Measurements from ENCODE around the gene BRD4. TPM values are rescaled to one million over a fixed set of nuclear protein-coding genes. Genes with fewer than 3 reads are reported as not detected.

Gene BRD4
- total RNA-seq, 4 donors from 2014 or later = 39.5 to 87.9 (median 61.2) TPM

- no peaks in the 10 kb centered on the region for H3K9me3 ChIP-seq
- H3K36me3 ChIP-seq = peaks cover 0 to 60% (median 34%) of the 10 kb centered on the region in 4 donors
- TF ChIP-seq POLR2A (IDR thresholded peaks at IDR 0.05) (no peak), CTCF (IDR thresholded peaks at IDR 0.05) (no peak), POLR2AphosphoS5 (IDR thresholded peaks at IDR 0.05) (no peak), EP300 (IDR thresholded peaks at IDR 0.05; ENCODE audit: low read depth) (no peak)
- H3K4me3 ChIP-seq = no peak overlapping the region
- intact Hi-C loops (cut with DNase I; ENCODE audit: low total_unique reads) = loop anchor here (10.0 kb wide), 1 partner anchor 81 kb away; no protein-coding TSS in a partner anchor
- DNase-seq = no peak
- H3K27ac ChIP-seq = no peak overlapping the region
- 95% methylated on average over 21 of the region's 22 CpGs; no CpG with 5 or more reads in 1 of the 2 donors for WGBS, 2 donors (ENCODE audit: low coverage in 1 of 2)
- no peaks in the 10 kb centered on the region for H3K27me3 ChIP-seq
- peaks cover 9 to 26% (median 18%) of the 10 kb centered on the region in 4 donors for H3K4me1 ChIP-seq
- in situ Hi-C loops (cut with MboI; ENCODE audit: low pct_ligation_motif_present in 1 of 4, low pct_unique_long_range_greater_than_20kb in 1 of 4, low sequenced_read_pairs in 3 of 4) = loop anchor here in 1 of 4 donors (25.0 kb wide), 1 partner anchor 182 kb away; the partner anchor contains the start of gene WIZ
Measured at GRCh38 chr19:15255359-15255990, 76.9 kb downstream of the BRD4 start.

DNA sequence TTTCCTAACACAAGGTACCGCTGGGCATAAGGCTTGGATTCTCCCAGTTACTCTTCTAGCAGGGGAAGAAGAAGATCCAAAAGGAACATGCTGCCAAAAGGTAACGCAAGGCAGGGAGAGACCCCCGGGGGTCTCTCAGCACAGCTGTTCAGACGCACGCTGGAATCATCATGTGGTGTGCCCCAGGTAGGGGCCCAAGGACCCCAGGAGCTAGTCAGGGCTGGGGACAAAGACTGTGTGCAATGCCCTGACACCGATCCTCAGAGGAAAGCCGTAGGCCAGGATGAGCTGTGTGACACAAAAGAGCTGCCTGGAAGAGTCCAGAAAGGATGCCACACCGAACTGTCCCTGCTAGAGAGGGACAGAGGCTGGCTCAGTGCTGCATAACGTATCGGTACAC, 77.8 kb downstream of the BRD4 start:
- Histone ChIP-seq H3K4me1 (peaks cover 18 to 36% (median 27%) of the 10 kb centered on the region in 4 donors), H3K27me3 (no peaks in the 10 kb centered on the region), H3K9me3 (no peaks in the 10 kb centered on the region), H3K4me3 (no peak overlapping the region), H3K27ac (no peak overlapping the region), H3K36me3 (peaks cover 0 to 56% (median 34%) of the 10 kb centered on the region in 4 donors)
- no peak for TF ChIP-seq POLR2A (IDR thresholded peaks at IDR 0.05)
- no peak for TF ChIP-seq EP300 (IDR thresholded peaks at IDR 0.05; ENCODE audit: low read depth)
- TF ChIP-seq POLR2AphosphoS5 (IDR thresholded peaks at IDR 0.05) = no peak
- no peak for TF ChIP-seq CTCF (IDR thresholded peaks at IDR 0.05)
- intact Hi-C loops (cut with DNase I; ENCODE audit: low total_unique reads) = loop anchor here (5.0 to 10.0 kb wide), 2 partner anchors 80 to 303 kb away; no protein-coding TSS in a partner anchor
- WGBS, 2 donors (ENCODE audit: low coverage in 1 of 2) = 91% methylated on average over 10 of the region's 10 CpGs; no CpG with 5 or more reads in 1 of the 2 donors
- in situ Hi-C loops (cut with MboI; ENCODE audit: low pct_ligation_motif_present in 1 of 4, low pct_unique_long_range_greater_than_20kb in 1 of 4, low sequenced_read_pairs in 3 of 4) = loop anchor here in 1 of 4 donors (25.0 kb wide), 1 partner anchor 183 kb away; the partner anchor contains the start of gene WIZ
- no peak for DNase-seq

DNA sequence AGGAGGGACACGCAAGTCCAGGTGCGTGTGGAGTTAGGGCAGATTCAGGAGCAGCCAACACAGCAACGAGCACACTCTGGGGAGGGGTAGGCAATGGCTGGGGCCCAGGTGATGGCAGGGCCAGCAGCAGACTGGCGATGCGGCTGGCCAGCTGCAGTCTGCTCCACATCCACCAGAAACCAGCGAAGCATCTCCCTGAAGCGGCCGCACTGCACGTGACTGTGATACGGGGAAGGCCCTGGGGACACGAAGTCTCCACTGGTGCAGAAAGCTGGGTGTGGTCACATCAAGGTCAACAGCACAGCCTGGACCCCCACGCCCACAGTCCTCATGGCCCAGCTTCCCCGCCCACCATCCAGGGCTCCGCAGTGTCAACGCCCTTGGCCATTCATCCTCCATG, 78.8 kb downstream of the BRD4 start:
- peak overlapping the region in 1 of 4 donors; percentile 90 for H3K27ac ChIP-seq
- 86% methylated on average over 12 of the region's 15 CpGs; no CpG with 5 or more reads in 1 of the 2 donors for WGBS, 2 donors (ENCODE audit: low coverage in 1 of 2)
- DNase-seq = no peak
- no peaks in the 10 kb centered on the region for H3K27me3 ChIP-seq
- peaks cover 27 to 46% (median 37%) of the 10 kb centered on the region in 4 donors for H3K4me1 ChIP-seq
- TF ChIP-seq POLR2A (IDR thresholded peaks at IDR 0.05) = no peak
- no peak for TF ChIP-seq CTCF (IDR thresholded peaks at IDR 0.05)
- no peak for TF ChIP-seq EP300 (IDR thresholded peaks at IDR 0.05; ENCODE audit: low read depth)
- TF ChIP-seq POLR2AphosphoS5 (IDR thresholded peaks at IDR 0.05) = no peak
- in situ Hi-C loops (cut with MboI; ENCODE audit: low pct_ligation_motif_present in 1 of 4, low pct_unique_long_range_greater_than_20kb in 1 of 4, low sequenced_read_pairs in 3 of 4) = loop anchor here in 1 of 4 donors (25.0 kb wide), 1 partner anchor 184 kb away; the partner anchor contains the start of gene WIZ
- no peaks in the 10 kb centered on the region for H3K9me3 ChIP-seq
- H3K4me3 ChIP-seq = no peak overlapping the region
- peaks cover 0 to 46% (median 28%) of the 10 kb centered on the region in 4 donors for H3K36me3 ChIP-seq
- intact Hi-C loops (cut with DNase I; ENCODE audit: low total_unique reads) = loop anchor here (5.0 to 10.0 kb wide), 2 partner anchors 79 to 304 kb away; no protein-coding TSS in a partner anchor

- H3K4me1 ChIP-seq = peaks cover 31 to 50% (median 42%) of the 10 kb centered on the region in 4 donors
- H3K9me3 ChIP-seq = no peaks in the 10 kb centered on the region
- H3K27me3 ChIP-seq = no peaks in the 10 kb centered on the region
- TF ChIP-seq CTCF (IDR thresholded peaks at IDR 0.05) (no peak), POLR2AphosphoS5 (IDR thresholded peaks at IDR 0.05) (no peak), POLR2A (IDR thresholded peaks at IDR 0.05) (no peak), EP300 (IDR thresholded peaks at IDR 0.05; ENCODE audit: low read depth) (no peak)
- peaks cover 0 to 41% (median 26%) of the 10 kb centered on the region in 4 donors for H3K36me3 ChIP-seq
- intact Hi-C loops (cut with DNase I; ENCODE audit: low total_unique reads) = loop anchor here (5.0 to 10.0 kb wide), 2 partner anchors 78 to 304 kb away; no protein-coding TSS in a partner anchor
- 76% methylated on average over 7 of the region's 7 CpGs; no CpG with 5 or more reads in 1 of the 2 donors for WGBS, 2 donors (ENCODE audit: low coverage in 1 of 2)
- no peak for DNase-seq
- peak overlapping the region in 3 of 4 donors; percentile 19 to 90 (median 82) for H3K27ac ChIP-seq
- in situ Hi-C loops (cut with MboI; ENCODE audit: low pct_ligation_motif_present in 1 of 4, low pct_unique_long_range_greater_than_20kb in 1 of 4, low sequenced_read_pairs in 3 of 4) = loop anchor here in 1 of 4 donors (25.0 kb wide), 1 partner anchor 184 kb away; the partner anchor contains the start of gene WIZ
- H3K4me3 ChIP-seq = no peak overlapping the region
Measured at GRCh38 chr19:15253061-15253460, 79.3 kb downstream of the BRD4 start.
